H1 (cell line): Measurements from ENCODE around the gene AMELY. TPM values are rescaled to one million over a fixed set of nuclear protein-coding genes. Genes with fewer than 3 reads are reported as not detected.
A peak's percentile ranks its signal among the peaks of the same experiment; 100 is the strongest.

Source experiments
- CBX5 ChIP-seq: fragments of 300-800, 300-1000 bp; sonication (generic); IDR thresholded peaks from 2 replicates; pipeline ENCODE4 v1.7.1; 2016; ENCODE audit warnings: antibody characterized with exemption, low read length, low read depth
- CEBPB ChIP-seq: IDR thresholded peaks from 2 replicates; pipeline ENCODE4 v1.6.1; 2012; ENCODE audit warnings: low read depth, low read length
- EP300 ChIP-seq, 2 experiments: IDR thresholded peaks; 1 replicate in 1 of 2; 2 replicates in 1 of 2; pipeline ENCODE4 v1.6.1; 2011 to 2012; ENCODE audit warnings: low read depth in 2 of 2, low read length in 2 of 2, mild to moderate bottlenecking in 2 of 2, borderline replicate concordance in 1 of 2, inconsistent platforms in 1 of 2, moderate library complexity in 1 of 2
- GTF2F1 ChIP-seq: IDR thresholded peaks from 2 replicates; pipeline ENCODE4 v1.6.1; 2012; ENCODE audit warnings: low read depth, low read length, improper control_type of control experiment, borderline replicate concordance
- JUND ChIP-seq: IDR thresholded peaks from 2 replicates; pipeline ENCODE4 v1.6.1; 2011; ENCODE audit warnings: mild to moderate bottlenecking, improper control_type of control experiment, low read length
- KDM4A ChIP-seq: IDR thresholded peaks from one replicate; pipeline ENCODE4 v1.7.1; 2012; ENCODE audit warnings: low read depth, mild to moderate bottlenecking, moderate library complexity, low read length, inconsistent platforms; ENCODE audit not compliant: severe bottlenecking
- KDM5A ChIP-seq: fragments of 200-600 bp; IDR thresholded peaks from 2 replicates; pipeline ENCODE4 v1.7.1; 2012; ENCODE audit warnings: mild to moderate bottlenecking, low read length, inconsistent platforms, mixed read lengths
- NANOG ChIP-seq: IDR thresholded peaks from 2 replicates; pipeline ENCODE4 v1.6.1; 2011; ENCODE audit warnings: low read length, low read depth, mild to moderate bottlenecking, inconsistent platforms; ENCODE audit not compliant: insufficient read depth, poor library complexity, severe bottlenecking
- POU5F1 ChIP-seq: IDR thresholded peaks from 2 replicates; pipeline ENCODE4 v1.6.1; 2011; ENCODE audit warnings: low read depth, mild to moderate bottlenecking, low read length, moderate library complexity
- RAD21 ChIP-seq, 2 experiments: IDR thresholded peaks in 1 of 2; conservative IDR thresholded peaks in 1 of 2; 2 replicates each; pipeline ENCODE4 v1.6.1; 2011; ENCODE audit warnings: low read depth in 2 of 2, low read length in 2 of 2, improper control_type of control experiment in 1 of 2, inconsistent platforms in 1 of 2, mild to moderate bottlenecking in 1 of 2, moderate library complexity in 1 of 2
- RNF2 ChIP-seq: fragments of 200-900, 300-1000 bp; sonication (generic); IDR thresholded peaks from 2 replicates; pipeline ENCODE4 v1.7.1; 2016; ENCODE audit warnings: borderline replicate concordance, low read depth, mild to moderate bottlenecking, antibody characterized with exemption, low read length; ENCODE audit not compliant: poor library complexity, severe bottlenecking; ENCODE audit errors: missing control alignments
- SAP30 ChIP-seq: fragments of 300-600 bp; sonication (generic); IDR thresholded peaks from 2 replicates; pipeline ENCODE4 v1.7.1; 2012; ENCODE audit warnings: low read length, moderate library complexity, mild to moderate bottlenecking, inconsistent platforms; ENCODE audit not compliant: insufficient read depth, insufficient replicate concordance
- SIRT6 ChIP-seq: IDR thresholded peaks from one replicate; pipeline ENCODE4 v1.7.1; 2012; ENCODE audit warnings: low read length, inconsistent platforms
- SP2 ChIP-seq: IDR thresholded peaks from 2 replicates; pipeline ENCODE4 v1.6.1; 2012; ENCODE audit warnings: mild to moderate bottlenecking, low read length, inconsistent platforms
- TCF12 ChIP-seq: IDR thresholded peaks from 2 replicates; pipeline ENCODE4 v1.6.1; 2011; ENCODE audit warnings: low read depth, mild to moderate bottlenecking, low read length
- TEAD4 ChIP-seq: IDR thresholded peaks from 2 replicates; pipeline ENCODE4 v1.6.1; 2012; ENCODE audit warnings: low read depth, low read length, inconsistent platforms, mixed read lengths
- USF2 ChIP-seq: IDR thresholded peaks from 2 replicates; pipeline ENCODE4 v1.6.1; 2011; ENCODE audit warnings: low read length, improper control_type of control experiment
- YY1 ChIP-seq: IDR thresholded peaks from 2 replicates; pipeline ENCODE4 v1.6.1; 2011; ENCODE audit warnings: low read depth, mild to moderate bottlenecking, low read length
- polyA plus RNA-seq, 7 experiments: library from polyadenylated mRNA; depleted of rRNA in 3 of 7; stranded (reverse) in 5 of 7; unstranded in 2 of 7; fragments of >200 nt in 5 of 7; fragments of 200-250 nt in 2 of 7; gene quantifications; 1 replicate in 5 of 7; 2 replicates in 1 of 7; 4 replicates in 1 of 7; pipeline versions ENCODE4 v1.2.1 to v1.2.3, GENCODE V29; 2011 to 2013; ENCODE audit warnings: missing spikeins in 2 of 7, mixed read lengths in 2 of 7
- total RNA-seq: library from RNA; stranded (reverse); fragmentation: NEBNext Ultra II Directional; extraction: Animal tissue kit (Norgen Biotek cat#: 25700); gene quantifications from 2 replicates; pipeline ENCODE4 v1.2.1, GENCODE V29; 2021
- TF ChIP-seq, protein P1 (sequence below): IDR thresholded peaks from 2 replicates; pipeline ENCODE4 v1.6.1; 2012; ENCODE audit warnings: inconsistent platforms

The AMELY gene
- total and polyA plus RNA-seq, 2 of the 8 experiments (the other 6 are each of a cell fraction or from before 2014, with no cell fraction given) = 0.09 TPM; not detected in 1

GRCh38 chrY:6909118-6909521 lies 2.4 kb downstream of the AMELY start (continued):
- TF ChIP-seq RAD21 (IDR thresholded peaks at IDR 0.05 in 1 of 2, conservative IDR thresholded peaks at IDR 0.05 in 1 of 2; ENCODE audit: low read depth in 2 of 2, low read length in 2 of 2) (peak in 1 of 2 experiments; percentile 12; a peak in 1 of 4 replicates), EP300 (IDR thresholded peaks at IDR 0.05; ENCODE audit: borderline replicate concordance in 1 of 2, low read depth in 2 of 2, low read length in 2 of 2) (0 out of 3 replicates have a peak, but pooled peaks of 1 of the 2 experiments have one; percentile 33), POU5F1 (no peak), SIRT6 (no peak), CEBPB (peak; percentile 91), JUND (no peak), RNF2 (no peak), YY1 (no peak), CBX5 (no peak), TCF12 (no peak), USF2 (no peak), SP2 (no peak), KDM5A (no peak), GTF2F1 (no peak), SAP30 (no peak), KDM4A (no peak), TEAD4 (no peak), NANOG (no peak)
- TF ChIP-seq, protein P1, sequence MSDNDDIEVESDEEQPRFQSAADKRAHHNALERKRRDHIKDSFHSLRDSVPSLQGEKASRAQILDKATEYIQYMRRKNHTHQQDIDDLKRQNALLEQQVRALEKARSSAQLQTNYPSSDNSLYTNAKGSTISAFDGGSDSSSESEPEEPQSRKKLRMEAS = peak; percentile 99
